ENCODE measurements around the gene DXO.

The DXO gene

DNA sequence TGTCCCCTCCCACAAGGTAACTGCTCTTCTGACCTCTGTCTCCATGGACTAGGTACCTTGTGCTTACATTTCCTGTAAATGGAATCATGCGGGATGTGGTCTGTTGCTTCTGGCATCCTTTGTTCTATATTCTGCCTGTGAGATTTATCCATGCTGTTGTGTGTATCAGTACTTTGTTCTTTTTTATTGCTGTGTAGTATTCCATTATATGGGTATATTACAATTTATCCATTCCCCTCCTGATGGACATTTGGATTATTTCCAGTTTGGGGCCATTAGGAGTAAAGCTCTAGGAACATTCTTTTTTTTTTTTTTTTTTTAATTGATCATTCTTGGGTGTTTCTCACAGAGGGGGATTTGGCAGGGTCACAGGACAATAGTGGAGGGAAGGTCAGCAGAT lies 41.0 kb downstream of the DXO start:
- no peak for DNase-seq (ENCODE audit: low read depth in 2 of 2)

DNA sequence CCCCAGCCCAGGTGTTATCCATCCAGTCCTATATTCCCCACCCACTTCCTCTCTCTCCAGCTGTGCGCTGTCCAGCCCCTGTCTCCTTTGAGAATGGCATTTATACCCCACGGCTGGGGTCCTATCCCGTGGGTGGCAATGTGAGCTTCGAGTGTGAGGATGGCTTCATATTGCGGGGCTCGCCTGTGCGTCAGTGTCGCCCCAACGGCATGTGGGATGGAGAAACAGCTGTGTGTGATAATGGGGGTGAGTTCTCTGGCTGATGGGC lies 43.3 kb downstream of the DXO start:
- DNase-seq (ENCODE audit: low read depth in 2 of 2): no peak

DNA sequence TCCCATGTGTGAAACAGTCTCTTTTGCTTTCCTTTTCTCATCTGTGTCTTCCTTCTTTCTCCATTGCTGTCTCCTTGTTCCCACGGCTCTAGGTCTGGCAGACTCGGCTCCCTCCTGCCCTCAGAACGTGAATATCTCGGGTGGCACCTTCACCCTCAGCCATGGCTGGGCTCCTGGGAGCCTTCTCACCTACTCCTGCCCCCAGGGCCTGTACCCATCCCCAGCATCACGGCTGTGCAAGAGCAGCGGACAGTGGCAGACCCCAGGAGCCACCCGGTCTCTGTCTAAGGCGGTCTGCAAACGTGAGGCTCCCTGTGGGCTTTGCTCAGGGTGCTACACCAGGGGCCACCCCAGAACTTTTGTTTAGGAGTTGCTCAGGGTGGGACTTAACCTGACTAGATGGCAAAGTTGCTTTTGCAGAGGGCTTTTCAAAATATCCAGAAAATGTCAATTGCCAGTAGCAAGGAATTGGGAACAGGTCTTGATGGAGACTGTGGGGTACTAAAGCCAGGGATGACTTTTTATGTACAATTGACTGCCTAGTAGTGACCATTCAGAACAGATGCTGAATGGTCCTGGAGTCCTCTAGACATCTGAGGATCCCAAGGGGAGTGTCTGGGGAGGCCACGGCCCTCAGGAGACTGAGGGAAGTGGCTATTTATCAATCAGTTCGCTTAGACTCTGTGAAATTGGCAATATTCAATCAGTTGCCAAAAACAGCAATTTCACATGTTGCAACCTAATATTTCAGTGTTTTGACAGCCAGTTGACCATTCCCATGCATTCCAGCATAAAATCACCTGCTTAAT lies 43.9 kb downstream of the DXO start:
- DNase-seq (ENCODE audit: low read depth in 2 of 2): no peak

DNA sequence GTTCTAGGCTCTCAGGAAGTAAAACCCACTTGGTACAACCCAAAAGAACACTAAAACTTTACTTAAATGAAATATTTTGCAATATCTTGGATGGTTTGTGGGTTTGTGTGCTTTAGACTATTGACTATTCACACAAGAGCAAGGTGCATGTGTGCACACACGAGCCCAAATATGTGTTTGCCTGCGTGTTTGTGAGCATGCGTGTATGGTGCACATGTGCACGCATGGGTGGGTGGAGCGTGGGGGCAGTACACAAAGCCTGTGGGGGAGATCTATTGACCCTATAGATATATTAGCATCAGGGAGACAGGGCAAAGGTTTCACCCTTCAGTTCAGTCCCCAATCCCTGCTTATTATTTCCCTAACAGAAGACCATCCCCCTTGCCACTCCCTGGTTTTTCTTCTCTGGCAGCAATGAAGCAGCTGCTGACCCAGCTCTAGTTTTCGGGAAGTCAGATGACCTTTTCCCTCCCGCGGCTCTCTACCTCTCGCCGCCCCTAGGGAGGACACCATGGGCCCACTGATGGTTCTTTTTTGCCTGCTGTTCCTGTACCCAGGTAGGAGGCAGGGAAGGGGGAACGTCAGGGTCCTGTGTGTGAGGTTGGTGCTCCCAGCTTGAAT lies 44.6 kb downstream of the DXO start, which contains the start of gene C2:
Gene C2 (plus strand): TSS at position 476 of the 621 bp plus-strand sequence. CDS start 36 bp downstream, at position 512.
- DNase-seq (ENCODE audit: low read depth in 2 of 2): no peak

DNA sequence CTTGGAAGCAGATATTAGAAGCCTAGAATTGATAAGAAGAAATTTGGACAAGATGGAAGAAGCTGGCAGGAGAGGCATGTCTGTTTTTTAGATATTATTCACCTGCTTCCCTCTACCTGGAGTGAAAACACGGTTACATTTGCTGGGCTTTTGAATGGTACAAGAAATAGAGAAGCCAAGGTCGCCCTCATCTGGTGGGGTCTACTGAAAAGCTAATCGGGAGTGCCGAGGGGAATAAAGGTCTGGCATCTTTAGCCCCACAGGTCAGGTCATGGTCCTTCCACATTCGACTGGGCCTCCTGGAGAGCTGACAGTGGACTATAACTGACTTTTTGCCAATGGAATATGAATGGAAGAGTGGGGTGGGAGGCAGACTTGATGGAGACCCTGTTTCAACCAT lies 49.0 kb downstream of the DXO start:
- DNase-seq (ENCODE audit: low read depth in 2 of 2): no peak

DNA sequence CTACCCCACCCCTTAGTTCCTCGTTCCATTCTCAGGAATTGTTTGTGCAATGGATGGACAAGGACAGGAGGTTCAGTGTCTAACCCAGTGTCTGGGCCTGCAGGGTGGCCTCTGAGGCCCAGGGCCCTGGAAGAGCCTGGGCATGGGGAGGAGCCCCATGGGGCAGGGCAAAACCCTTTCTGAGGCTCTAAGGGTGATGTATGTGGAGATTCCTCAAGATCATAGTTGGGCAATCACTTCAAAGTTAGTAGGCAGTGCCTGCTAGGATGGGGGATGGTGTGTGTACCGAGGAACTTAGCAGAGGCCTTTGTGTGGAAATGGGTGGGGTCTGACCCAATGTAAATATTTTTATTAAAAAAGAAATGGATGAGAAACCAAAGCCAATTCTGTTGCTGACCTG lies 51.1 kb downstream of the DXO start:
- DNase-seq (ENCODE audit: low read depth in 2 of 2): no peak

All from fibroblast of skin of left quadriceps (primary cell).